Activated CD4-positive, alpha-beta T cell treated with anti-CD3 and anti-CD28 coated beads for 48 hours (primary cell): ENCODE data around the gene CCDC102A.

Source experiments
- DNase-seq: peaks from one replicate; pipeline ENCODE4 v3.0.0-alpha.2; 2020

Gene CCDC102A

DNA sequence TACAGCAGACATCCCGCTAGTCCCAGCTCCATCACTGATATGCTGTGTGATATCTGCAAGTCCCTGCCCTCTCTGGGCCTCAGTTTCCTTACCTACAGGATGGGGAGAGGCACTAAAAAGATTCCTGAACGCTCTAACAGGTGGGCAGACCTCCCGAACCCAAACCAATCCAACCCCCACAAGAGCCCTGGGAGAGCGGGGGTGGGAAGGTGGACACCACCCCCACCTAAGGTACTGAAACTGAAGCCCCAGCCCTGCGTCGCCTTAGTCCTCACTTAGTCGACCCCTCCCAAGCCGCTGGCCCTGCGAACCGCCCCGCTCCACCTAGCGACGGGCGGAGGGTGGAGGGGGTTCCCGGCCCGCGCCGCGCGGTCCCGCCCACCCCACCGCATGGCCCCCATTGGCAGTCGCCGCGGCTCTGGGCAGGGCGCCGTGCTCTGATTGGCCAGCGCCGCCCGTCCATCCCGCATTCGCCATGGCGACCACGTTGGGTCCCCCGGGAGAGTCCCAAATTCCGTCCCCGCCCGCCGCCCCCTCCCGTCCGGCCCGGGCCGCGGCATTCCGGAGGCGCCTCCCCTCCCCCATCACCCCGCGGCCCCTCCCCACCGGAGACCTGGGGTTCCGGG, 578 bp downstream of the CCDC102A start:
- peak; percentile 94 for DNase-seq

DNA sequence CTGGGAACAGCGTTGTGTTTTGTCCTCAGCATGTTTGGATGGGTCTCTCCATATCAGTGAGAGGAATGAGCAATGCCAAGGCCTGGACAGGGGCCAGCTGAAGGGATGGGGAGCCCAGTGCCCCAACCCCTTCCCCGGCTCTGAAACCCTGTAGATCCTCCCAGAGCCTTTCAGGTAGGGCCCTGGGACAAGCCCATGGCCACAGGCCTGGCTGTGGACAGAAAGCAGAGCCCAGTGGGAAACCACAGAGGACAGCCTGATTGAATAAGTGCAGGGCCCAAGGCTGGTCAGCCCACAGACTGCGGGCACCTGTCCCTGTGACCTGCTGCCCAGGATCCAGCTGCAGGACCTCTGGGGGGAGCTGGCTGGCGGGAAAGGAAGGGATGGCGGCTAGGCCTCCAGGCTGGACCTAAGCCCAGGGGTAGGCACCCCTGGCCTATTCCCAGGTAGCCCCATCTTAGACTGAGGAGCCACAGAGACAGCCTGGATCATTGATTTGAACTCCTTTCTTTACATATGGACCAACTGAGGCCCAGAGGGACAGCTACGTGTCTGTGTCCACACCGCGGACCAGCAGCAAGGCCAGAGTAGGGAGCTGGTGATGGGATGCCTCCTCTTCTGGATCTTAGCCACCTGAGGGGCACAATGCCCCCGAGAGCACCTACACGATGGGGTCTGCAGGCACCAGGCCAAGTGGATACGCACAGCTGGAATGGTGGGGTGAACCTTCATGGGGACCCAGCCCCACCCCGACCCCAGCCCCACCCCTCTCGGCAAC, 1.3 kb downstream of the CCDC102A start:
- DNase-seq, result no peak

DNA sequence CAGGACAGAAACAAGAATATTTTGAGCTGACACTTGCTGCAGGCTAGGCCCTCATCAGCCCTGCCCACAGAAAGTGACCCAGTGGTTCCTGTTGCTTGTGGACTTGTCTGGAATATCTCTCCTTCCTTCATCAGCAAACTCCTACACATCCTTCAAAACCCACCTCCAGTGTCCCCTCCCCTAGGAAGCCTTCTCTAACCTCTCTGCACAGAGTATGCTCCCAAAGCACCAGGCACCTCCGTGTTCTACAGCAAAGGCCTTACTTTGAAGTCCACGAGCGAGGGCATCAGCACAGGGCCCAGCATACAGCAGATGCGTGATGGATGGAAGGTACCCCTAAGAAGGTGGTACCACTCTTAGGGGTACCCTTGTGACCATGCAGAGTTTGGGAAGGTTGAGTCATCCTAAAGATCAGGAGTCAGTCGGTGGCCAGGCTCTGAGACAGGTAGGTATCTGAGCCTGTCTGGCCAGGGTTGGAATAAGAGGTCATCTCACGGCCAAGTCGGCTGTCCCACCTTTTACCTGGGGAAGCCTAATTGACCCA, 2.0 kb downstream of the CCDC102A start:
- DNase-seq, result no peak

DNA sequence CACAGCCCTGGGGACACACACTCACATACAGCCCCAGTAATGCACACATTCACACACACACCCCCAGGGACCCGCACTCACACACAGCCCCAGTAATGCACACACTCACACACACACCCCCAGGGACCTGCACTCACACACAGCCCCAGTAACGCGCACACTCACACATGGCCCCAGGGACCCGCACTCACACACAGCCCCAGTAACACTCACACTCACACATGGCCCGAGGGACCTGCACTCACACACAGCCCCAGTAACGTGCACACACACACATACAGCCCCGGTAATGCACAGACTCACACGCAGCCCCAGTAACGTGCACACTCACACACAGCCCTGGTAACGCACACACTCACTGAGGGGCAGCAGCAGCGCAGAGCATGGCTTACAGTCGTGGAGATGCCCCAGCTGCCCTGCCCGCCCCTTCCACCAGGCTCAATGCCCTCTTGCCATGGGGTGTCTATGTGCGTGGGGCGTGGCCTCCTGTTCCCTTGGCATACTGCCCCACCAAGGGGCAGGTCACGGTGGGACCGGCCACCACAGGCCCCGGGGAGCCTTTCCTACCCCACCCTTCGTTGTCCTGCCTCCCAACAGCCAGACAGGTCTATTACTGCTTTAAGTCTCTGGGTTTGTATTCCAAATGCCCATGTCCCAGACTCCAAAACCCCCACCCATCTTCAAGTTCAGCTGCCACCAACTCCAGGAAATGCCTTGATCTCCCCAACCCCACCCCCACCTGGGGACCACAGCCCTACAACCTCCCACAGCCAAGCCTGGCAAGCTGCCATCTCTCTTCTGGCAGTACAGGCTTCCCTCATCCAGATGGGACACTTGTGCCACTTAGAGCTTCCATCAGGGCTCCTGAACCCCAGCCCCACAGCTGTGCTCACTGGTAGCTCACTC, 2.7 kb downstream of the CCDC102A start:
- no peak for DNase-seq

DNA sequence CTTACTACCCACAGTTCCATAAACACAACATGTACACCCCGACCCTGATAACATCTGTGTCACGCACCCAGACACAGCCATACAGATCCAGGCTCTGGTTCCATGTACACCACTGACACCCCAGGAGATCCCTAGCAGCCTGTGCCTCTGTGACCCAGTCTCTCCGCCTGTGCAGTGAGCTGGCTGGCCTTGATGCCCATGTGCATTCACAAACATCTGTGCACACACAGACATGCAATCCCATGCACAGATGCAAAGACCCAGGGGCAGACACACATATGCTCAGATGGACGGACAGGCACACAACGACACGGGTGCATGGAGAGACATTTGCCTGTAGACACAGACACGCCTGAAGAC, 4.1 kb downstream of the CCDC102A start:
- no peak for DNase-seq

DNA sequence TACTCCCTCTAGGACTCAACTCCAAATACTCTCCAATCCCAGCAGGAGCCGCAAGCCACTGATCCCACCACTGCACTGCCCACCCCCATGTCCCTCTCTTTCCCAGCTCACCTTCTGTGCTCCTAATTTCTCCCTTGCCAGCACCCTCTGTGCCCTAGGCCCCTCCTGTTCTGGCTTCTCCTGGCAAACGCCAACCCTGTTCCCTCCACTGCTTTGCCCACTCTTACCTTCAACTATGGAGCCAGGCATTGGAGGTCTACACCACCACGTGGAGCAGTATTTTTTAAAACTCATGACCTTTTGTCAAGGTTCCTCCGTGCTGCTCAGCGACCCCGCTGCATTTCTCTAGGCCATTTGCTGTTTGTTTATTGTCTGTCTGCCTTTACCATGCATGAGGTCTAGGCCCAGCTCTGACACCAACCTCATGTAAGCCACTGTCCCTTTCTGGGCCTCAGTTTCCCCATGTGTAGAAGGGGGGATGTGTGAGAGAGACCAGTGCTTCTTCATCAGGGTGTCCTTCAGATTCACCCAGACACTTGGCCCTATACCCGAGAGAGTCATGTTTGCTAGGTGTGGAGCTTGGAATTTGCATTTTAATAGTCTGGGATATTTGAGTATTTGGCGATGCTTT, 4.6 kb downstream of the CCDC102A start:
- DNase-seq, result no peak

DNA sequence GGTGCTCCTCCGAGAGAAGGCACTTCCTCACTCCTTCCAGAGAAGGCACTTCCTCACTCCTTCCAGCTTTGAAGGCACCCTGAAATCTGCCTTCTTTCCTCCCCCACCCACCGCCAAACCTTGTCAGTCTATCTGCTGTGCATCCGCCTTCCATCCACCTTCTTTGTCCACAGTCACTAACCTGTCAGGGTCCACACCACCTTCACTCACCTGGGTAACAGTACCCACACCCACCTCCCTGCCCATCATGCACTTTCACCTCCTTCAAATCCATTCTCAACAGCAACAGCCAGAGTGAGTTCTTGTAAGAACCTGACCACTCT, 5.2 kb downstream of the CCDC102A start:
- no peak for DNase-seq

DNA sequence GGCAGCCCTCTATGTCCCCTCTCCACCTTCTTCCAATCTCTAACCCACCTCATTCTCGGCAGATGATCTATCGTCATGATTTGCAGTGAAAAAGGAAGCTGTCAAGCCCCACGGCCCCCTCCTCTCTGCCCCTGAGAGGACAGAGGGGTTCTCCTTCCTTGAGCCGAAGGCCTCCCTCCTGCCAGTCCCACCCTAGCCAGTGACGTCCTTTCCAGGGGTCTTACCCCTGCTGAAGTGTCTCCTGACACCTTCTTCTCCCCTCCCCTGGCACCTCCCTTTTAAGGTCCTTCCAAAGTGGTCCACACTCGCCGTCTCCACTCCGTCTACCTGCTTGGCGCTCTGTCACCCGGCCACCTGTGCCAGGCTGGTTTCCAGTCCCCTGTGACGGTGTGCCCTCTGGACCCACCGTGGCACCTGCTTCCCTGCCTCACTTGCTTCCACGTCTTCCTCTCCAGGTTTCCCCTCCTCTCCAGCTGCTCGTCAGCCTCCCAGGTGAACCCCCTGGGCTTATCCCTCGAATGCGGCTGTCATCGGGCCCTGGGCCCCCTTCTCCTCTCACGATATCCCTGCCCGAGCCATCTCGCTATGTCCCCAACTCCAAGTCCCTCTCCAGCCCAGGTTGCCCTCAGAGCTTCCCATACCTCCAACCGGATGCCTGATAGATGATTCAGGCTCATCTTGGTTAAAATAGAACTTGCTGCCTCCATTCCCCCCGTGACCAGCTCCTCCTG, 5.7 kb downstream of the CCDC102A start:
- no peak for DNase-seq

DNA sequence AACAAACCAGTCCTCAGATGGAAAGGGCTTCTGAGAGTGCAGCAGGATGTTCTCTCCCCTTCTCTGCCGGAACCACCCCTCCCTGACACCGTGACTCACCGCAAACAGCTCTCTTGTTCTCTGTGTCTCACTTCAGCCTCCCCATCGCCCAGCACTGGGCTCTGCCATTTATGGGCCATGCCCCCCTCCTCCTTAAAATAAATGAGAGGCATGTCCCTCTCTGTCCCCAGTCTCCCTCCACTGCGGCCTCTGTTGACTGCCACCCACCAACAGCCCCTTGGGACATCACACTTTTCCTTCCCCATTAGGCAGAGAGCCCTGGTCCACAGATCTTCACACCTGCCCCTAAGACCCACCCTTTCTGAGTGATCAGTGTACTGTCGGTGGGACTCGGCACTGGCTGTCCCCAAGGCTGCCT, 6.3 kb downstream of the CCDC102A start:
- peak; percentile 77 for DNase-seq

DNA sequence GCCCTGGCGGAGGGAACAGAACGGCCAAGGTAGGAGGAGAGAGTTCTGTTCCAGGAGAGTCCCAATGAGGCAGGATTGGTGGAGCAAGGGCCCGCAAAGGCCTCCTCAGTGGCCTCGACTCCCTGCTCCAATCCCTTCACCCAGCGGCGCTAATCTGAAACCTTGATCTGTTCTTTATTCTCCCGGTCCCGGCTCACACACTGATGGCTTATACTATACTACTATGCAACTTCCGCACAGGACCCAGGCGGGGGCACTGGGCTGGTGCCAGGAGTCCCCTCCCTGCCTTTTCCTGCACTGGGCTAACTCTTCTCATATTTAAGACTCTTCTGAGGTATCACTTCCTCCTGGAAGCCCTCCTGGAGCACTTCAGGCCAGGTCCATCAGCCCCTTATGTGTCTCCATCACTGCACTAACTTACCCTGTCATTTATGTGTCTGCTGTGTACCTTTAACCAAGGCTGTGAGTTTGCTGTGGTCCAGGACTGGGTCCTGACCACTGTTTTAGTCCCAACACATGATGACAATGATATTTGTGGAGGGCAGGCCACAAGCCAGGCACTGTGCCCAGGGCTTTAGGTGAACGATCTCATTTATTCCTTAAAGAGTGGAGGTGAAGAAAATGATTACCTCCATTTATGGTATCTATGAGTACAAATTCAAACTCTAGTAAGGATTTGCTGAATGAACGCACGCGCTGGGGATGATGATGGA, 6.8 kb downstream of the CCDC102A start:
- DNase-seq, result no peak

DNA sequence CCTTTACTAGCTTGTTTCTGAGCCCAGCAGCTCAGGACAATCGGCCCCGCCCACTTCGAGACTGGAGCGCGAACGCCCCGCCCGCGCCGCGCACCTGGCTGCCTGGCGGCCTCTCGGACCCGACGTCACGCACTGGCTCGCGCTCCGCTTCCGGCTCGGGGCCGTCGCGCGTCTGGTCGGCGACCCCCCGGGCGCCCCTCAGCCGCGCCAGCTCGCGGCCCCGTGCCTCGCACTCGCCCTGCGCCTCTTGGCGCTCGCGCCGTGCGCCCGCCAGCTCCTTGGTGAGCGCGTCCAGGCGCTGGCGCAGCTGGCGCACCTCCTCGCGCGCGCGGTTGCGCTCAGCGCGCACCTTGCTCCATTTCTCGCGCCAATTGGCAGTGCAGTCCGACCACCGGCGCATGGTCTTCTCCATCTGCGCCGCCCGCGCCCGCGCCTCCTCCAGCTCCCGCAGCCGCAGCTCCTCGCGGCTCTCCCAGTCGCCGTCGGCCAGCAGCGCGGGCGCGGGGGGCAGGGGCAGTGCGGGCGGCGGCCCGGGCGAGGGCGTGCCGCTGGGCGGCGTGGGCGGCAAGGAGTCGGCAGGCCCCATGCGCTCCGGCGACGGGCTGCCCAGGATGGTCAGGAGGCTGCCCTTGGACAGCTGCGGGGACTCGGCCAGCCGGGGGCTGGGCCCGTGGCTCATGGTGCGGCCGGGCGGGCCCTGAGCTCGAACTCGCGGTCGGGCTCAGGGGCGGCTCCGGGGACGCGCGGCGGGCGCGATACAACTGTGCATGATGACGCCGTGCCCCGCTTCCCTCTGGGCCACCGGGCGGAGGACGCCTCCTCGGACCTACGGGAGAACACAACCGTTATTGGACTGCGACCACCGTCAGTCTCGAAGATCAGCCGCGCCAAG, 7.6 kb downstream of the CCDC102A start:
- no peak for DNase-seq

DNA sequence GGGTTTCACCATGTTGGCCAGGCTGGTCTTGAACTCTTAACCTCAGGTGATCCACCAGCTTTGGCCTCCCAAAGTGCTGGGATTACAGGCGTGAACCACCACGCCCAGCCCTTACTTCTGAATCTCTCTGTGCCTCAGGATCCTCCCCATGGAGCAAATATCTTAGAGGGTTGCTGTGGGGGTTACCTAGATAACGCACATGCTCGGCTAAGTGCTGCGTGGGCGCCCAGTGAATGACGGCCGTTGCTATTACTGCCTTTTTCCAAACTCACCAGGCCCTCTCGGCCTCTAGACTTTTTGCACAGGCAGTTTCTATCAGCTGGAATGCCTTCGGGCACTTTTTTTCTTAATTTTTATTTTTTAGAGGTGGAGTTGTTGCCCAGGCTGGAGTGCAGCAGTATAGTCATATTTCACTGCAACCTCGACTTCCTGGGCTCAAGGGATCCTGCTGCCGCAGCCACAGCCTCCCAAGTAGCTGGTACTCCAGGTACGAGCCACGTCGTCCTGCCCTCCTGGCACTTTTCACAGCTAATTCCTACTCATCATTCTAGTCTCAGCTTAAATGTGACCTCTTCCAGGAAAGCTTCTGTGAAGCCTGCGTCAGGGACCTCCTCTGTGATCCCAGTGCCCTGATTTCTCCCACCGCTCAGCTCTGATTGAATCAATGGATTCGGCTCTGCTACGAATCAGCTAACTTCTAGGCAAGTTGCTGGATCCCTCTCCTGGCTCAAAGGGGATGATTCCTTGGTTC, 8.6 kb downstream of the CCDC102A start:
- no peak for DNase-seq

DNA sequence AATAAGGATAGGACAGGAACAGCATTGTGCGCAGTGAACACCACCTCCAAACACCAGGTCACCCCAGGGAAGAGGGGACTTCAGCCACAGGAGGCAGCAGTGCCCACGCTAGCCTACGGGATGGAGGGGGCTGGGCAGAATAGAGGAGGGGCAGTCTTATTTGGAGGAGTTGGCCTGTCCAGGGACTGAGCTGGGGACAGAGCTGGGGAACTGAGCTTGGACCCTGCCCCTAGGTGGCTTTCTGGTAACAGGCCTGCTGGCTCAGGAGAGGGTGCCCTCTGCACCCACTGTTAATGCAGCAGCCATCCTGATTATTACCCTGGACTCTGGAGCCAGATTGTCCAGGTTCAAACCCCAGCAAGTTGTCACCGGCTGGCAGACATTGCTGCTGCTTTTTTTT, 9.3 kb downstream of the CCDC102A start:
- no peak for DNase-seq

DNA sequence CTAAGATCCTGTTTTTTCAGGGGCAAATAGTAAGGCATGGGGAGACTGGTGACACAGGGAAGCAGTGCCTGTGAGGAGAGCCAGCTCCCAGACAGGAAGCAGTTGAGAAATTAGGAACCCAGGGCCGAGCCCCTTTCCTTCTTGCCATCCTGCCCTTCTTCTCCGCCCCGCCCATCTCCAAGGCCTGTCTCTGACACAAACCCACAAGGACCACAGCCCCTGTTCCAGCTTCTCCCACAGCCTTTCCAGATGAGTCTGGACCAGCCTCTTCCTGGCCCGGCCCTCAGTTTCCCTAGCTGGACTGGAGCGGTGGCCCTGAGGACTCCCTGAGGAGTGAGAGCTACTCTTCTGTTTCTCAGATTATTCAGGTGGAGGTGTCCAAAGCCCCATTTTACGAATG, 9.9 kb downstream of the CCDC102A start:
- DNase-seq, result no peak

DNA sequence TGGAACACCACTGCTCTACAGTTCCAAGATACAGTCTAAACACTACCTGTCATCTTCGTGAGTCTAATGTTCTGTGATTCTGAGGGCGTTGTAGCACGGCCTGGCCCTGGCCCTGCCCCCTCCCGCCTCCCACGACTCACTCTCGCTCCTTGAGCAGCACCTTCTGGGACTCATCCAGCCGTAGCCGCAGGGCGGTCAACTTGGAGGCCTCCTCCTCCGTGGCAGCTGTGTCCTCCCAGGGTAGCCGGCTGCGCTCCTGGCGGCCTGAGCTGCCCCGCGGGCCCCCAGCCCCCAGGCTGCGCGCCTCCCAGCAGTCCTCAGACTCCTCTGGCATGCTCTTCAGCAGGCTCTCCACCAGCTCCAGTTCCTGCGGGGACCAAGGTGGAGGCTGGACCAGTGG, 10.6 kb downstream of the CCDC102A start:
- DNase-seq, result no peak

DNA sequence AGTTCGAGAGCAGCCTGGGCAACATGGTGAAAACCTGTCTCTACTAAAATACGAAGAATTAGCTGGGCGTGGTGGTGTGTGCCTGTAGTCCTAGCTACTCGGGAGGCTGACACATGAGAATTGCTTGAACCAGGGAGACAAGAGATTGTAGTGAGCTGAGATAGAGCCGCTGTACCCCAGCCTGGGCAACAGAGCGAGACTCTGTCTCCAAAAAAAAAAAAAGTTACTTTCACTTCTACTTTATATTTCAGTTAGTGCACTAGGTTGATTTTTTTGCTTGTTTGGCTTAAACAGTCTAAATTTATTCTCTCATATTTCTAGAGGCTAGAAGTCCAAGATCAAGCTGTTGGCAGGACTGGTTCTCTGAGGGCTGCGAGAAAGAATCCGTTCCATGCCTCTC, 13.4 kb downstream of the CCDC102A start:
- no peak for DNase-seq

DNA sequence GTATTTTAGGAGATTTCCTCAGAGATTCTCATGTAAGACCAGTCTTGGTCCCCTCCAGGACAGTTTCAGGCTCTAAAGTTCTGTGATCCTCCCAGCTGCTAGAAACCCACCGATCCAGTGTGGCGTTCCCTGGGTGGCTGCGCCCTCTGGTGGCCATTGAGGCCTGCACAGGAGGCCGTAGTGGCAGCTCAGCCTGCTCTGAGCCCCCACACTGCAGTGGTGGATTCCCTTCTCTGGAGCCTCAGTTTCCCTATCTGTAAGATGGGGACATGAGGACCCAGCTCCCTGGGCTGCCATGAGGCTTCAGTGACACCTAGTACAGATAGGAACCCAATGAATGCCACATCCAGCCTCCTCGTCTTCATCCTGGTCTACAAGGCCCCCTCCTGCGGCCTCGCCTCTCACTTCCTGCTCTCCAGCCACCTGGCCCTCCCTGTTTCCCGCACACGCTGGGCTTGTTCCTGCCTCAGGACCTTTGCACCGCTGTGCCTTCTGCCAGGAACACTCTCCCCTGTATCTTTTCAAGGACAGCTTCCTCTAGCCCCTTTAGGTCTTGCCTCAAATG, 16.5 kb downstream of the CCDC102A start:
- DNase-seq, result peak; percentile 88

DNA sequence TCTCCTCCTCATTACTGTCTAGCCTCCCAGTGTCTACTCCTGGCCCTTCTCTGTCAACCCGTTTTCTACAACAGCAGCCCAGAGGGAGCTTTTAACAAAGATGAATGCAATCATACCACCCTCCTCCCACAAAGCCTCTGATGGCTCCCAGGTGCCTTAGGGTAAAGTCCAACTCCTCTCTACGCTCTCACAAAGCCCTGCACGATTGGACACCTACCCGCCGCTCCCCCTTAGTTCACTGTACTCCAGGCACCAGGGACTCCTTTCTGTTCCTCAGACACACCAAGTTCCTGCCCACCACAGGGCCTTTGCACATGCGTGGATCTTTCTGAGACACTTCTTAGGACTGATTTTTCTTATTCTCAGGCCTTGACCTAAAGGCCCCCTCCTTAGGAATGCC, 17.4 kb downstream of the CCDC102A start:
- no peak for DNase-seq

DNA sequence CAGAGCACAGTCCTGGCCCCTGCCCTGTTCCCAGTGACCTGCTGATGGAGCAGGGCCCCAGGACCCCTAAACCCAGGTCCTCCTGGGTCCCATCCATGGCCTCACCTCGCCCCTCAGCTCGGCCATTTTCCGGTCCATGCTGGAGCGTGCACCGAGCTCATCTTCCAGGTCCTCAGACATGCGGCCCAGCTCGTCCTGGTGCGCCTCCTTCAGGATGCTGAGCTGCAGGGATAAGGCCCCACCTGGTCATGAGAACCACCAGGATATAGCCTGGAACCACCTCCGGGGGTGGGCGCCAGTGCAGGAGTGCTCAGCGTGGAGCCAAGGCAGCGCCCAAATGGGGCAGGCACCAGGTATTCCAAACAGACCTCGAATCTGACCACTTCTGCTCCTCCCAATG, 17.9 kb downstream of the CCDC102A start:
- no peak for DNase-seq
